Fibroblast of skin of left quadriceps (primary cell): ENCODE results near the gene TCF3.
"Not testable (repeated sequence)": the region's sequence is repeated elsewhere in the genome, so short reads cannot be mapped to it uniquely, and the experiment has no call there.

Experiments used
- DNase-seq, 2 experiments: peaks; one replicate each; pipeline ENCODE4 v3.0.0-alpha.2; 2013; ENCODE audit warnings: low read depth in 2 of 2

TCF3 gene

GRCh38 chr19:1650650-1651567 is 1.5 kb downstream of the TCF3 start:
- DNase-seq, result peak in 1 of 2 experiments; percentile 3

DNA sequence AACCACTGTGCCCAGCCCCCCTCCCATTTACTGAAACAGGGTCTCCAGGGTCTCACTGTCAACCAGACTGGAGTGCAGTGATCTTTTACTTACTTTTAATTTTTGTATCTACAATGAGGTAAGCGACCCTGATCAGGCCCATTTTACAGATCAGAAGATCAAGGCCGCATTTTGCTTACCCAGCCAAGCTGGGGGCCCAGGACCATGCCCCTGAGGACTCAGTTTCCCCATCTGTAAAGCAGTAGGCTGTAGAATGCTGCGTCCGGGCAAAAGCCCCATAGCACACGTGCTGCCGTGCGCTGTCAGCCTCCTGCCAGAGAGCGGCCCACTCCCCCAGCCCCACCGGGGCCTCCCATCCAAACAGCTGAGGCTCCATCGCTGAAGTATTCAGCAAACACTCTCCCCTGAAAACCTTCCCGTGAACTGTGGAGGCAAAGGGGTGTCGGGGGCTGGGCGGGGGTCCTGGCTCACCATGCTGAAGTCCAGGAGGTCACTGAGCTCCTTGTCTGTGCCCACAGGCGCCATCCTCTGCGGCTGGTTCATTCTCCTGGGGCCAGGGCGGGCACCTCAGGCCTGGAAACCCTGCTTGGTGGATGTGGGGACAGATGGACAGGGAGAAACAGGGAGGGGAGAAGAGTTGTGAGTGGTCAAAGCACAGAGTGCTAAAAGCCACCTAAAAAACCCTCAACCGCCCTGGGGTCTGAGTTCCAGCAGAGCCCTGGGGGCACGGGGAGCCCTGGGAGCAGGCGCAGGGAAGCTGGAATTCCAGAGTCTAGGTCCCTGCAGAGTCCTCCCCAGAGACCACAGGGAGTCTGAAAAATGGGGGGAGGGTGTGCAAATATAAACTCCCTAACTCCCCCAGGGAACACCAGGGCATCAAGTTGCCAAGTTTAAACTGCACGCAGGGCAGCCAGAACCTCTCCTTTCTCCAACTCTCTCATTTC is 2.4 kb downstream of the TCF3 start:
- DNase-seq, result no peak

GRCh38 chr19:1648920-1649541 is 3.4 kb downstream of the TCF3 start:
- no peak for DNase-seq

DNA sequence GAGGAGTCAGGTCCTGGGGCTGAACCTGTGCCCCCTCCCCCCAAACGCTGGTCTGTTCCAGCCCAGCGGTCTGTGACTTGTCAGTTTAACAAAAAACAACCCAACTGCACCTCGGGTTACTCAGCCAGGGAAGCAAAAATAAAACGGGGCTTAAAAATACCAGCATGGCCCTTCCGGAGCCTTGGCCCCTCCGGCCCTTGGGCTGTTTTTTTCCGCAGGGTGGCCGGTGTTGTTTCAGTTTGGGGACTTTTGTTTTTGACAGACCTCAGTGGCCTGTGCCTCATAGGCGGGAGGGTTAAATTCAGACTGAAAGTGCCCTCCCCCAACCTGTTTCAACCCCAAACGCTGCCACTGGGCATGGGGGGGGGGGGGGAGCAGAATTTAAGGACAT is 4.0 kb downstream of the TCF3 start:
- no peak for DNase-seq

DNA sequence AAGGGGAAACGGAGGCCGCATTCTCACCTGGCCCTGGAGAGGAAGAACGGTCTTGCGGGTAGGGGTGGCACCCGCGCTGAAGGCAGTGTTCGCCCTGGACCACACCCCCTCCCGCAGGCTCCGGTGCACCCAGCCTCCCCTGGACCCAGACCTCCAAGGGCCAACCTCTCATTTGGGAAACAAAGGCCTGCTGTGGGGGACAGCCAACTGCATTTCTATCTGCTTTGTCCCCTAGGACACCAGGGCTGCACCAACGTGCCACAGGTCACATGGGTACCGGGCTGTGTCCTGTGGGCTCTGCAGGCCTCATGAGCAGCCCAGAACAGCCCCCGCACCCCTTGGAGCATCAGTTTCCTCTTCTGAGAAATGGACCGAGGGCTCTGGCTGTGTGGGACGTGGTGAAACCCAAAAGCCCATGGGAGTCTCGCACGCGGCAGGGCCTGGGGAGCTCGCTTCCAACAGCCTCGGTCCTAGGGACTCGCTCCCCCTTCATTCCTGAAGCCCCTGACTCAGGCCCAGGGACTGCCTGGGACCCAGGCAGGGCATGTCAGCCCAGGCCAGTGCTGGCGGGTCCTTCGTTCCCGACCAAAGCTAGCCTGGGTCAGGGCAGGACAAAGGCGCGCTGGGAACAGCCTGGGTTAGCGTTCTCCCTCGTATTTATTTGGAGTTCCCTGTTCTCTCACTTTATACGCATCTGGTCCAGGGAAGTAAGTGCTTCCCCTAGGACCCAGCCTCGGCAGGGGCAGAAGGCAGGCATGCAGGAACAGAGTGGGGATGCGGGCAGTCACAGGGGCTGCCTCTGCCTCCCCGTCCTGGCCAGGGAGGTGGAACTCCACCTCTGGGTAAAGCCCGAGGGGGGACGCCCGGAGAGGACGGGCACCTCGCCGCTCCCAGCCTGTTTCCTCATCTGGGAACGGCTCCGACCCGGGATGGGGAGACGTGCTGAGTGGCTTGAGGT is 4.6 kb downstream of the TCF3 start:
- no peak for DNase-seq

- DNase-seq, result no peak
Measured at GRCh38 chr19:1646659-1647453, 5.6 kb downstream of the TCF3 start.

GRCh38 chr19:1646149-1646548 is 6.3 kb downstream of the TCF3 start:
- DNase-seq, result no peak

DNA sequence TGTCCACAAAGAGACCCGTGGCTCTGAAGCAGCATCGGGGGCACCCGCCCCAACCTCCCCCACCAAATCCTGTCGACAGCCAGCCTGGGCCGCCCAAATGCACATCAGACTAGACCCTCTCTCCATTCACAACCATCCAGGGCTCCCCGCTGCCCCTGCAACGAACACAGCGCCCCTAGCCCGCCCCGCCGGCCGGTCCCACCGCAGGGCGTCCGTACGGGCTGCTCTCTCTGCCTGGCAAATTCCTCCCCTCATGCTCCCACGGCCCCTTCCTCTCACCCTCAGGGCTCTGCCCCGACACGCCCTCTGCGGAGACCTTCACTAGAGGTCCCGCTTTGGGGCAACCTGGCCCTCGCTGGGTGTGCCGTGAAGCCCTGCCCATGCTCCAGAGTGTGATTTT is 7.1 kb downstream of the TCF3 start:
- DNase-seq, result no peak

DNA sequence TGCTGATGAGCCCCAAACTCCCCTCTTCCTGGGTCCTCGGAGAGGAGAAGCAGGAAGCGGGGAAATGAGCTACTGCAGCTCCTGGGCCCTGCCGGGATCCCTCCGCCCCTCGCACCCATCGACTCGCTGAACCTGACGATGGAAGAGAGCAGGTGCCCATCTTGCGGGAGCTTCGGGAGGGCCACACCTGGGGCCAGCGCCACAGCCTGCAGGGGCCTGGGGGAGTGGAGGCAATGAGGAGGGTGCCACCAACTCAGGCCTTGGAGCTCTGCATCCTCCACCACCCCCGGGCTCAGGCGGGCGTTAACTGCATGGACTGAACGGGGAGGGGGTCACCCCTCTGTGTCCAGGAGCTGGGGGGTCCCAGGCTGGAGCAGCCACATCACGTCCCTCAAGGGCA is 8.3 kb downstream of the TCF3 start:
- DNase-seq, result no peak

DNA sequence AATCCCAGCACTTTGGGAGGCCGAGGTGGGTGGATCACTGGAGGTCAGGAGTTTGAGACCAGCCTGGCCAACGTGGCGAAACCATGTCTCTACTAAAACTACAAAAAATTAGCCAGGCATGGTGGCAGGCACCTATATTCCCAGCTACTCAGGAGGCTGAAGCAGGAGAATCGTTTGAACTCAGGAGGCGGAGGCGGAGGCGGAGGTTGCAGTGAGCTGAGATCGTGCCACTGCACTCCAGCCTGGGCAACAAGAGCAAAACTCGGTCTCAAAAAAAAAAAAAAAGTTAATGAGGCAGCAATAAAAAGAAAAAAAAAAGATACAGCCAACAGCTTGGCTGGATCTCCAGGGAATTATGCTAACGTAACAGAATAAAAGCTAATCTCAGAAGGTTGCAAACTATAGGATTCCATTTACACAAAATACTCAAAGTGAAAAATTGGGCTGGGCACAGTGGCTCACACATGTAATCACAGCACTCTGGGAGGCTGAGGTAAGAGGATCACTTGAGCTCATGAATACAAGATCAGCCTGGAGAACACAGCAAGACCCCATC is 11.4 kb downstream of the TCF3 start:
- DNase-seq, result not testable (repeated sequence)

- DNase-seq, result no peak
Measured at GRCh38 chr19:1636325-1637236, 15.8 kb downstream of the TCF3 start.

DNA sequence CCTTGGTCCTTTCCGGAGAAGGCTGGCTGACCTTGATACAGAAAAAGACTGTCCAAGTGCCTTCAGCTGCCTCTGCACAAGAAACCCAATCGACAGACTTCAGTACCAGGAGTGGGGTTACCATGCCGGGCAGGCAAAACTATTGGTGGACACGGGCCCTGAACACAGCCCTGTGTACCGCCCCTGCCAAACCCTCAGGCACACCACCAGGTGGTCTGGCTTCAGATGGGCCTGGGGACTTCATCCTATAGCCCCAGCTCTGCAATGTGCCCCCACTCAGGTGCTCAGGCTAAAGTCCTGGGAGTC is 17.5 kb downstream of the TCF3 start:
- DNase-seq, result no peak

DNA sequence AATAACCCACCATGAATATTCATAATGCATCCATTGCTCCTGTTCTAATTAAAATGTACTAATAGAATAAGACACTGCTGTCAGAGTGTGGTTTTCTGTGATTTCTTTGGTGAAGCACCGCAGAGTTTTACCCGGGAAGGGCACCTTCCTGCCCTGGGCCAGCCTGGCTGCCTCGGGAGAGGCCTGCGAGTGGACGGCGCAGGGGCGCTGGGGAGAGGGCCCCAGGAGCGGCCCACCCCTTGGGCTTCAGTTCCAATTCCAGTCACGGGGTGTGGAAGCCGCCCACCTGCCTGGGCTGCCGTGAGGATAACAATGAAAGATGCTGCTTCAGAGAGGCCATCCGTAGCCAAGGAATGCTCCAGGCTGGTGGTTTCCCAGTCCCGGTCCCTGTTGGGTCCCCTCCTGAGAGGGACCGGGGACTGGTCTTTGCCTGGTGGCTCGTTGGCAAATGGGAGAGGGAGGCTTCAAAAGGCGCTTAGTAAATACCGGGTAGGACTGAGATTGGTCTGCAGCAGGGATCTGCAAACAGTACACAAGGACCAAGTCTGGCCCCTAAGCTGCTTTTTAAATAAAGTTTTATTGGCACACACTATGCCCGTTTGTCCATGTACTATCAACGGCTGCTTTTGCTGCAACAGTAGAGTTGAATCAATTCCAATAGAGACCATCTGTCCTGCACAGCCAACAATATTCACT is 18.0 kb downstream of the TCF3 start:
- no peak for DNase-seq

DNA sequence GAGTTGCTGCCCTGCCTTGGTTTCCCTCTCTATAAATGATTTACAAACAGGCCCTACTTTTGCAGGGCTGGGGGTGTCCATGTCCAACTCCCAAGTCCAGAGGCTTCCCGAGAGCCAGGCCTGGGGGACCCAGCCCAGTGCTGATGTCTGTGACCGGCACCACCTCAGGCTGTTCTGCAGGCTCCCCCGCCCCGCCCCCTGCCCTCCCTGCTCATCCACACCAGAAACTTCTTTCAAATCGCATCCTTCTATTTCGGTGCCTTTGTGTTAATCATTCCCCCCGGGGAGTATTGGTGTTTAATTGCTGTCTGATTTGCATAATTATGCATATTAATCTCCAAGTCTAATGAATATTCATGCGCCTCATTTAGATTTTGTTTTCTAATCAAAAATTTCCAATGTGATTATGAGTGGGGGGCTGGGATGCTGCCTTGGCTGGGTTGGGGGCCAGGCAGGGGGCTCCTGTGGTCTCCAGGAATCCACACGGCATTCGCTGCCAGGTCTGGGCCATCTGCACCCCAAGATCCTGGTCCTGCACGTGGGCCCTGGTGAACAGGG is 19.1 kb downstream of the TCF3 start:
- no peak for DNase-seq

DNA sequence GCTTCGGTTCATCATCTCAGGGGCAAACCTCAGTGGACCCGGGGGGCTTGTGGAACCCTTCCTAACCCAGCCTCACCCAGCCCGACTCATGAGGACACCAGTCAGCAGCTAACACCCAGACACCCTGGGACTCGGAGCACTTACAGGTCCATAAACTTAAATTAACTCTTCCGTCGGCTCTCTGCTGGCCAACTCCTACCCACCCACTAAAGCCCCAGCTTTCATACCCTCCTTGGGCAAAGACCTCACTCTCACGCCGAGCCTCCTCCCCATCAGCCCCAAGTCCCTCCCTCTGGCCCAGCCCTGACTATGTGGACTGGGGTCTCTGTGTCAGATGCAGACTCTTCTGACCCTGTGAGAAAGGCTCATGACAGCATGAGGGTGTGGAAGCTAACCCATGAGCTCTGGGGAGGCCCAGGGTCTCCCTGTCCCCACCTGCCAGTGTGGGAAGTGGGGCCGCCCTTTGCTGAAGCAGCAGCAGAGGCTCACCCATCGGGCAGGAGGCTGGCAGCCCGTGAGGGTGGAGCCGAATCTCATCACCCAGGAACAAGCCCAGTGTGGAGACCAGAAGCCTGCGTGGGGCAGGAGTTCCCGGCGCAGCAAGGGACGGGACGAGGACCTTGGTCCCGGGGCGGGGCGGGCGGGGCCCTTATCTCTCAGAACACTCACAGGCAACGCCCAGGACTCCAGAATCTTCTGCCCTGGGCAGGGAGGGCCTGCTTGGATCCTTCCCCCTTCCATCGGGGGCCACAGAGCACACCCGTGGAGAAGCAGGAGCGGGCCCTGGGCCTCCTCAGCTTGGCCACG is 19.8 kb downstream of the TCF3 start:
- DNase-seq, result no peak

DNA sequence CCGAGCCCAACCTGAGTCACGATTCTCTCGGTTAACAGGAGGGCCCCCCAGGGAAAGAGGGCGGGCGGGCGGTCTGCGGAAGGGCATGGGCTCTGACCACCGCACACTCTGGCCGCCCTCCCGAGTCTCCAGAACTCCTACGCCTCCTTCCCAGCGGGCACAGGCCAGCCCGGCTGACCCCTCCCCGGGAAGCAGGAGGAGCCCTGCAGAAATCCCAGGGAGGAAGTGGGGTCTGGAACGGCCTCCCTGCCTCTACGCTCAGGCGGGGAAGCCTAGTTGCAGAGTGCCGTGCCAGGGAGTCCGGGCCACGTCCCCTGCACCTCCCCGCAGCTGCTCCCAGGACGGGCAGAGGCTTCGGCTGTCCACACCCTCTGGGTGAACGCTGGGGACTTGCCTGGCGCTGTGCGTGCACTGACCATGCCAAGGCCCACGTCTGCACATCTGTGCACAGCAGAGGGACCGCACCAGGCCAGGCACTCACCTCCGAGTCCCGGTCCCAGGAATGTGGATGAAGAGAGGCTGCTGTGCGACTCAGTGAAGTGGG is 20.8 kb downstream of the TCF3 start:
- DNase-seq, result no peak

GRCh38 chr19:1630811-1631210 is 21.6 kb downstream of the TCF3 start:
- no peak for DNase-seq
